GM19351 (cell line): ENCODE measurements around the gene LPAR1.

Experiments
- ATAC-seq: cut with Tn5 transposase; IDR thresholded peaks from one replicate; pipeline ENCODE4 v1.9.1; 2021; ENCODE audit warnings: mild to moderate bottlenecking, moderate library complexity; ENCODE audit not compliant: unreplicated experiment

LPAR1 gene

GRCh38 chr9:110960288-110960687, 78.0 kb downstream of the LPAR1 start:
- no peak for ATAC-seq

- no peak for ATAC-seq
These were observed 79.4 kb downstream of the LPAR1 start for GRCh38 chr9:110958847-110959246.

- peak; percentile 65 for ATAC-seq
These were observed 83.4 kb downstream of the LPAR1 start for GRCh38 chr9:110954822-110955291.

GRCh38 chr9:110952540-110952859, 85.8 kb downstream of the LPAR1 start:
- no peak for ATAC-seq

GRCh38 chr9:110951805-110952539, 86.3 kb downstream of the LPAR1 start:
- no peak for ATAC-seq

- ATAC-seq: no peak
These were observed 88.1 kb downstream of the LPAR1 start for GRCh38 chr9:110950041-110950645.

GRCh38 chr9:110949081-110949480, 89.2 kb downstream of the LPAR1 start:
- ATAC-seq: no peak

GRCh38 chr9:110947491-110948044, 90.7 kb downstream of the LPAR1 start:
- no peak for ATAC-seq

- no peak for ATAC-seq
These were observed 95.7 kb downstream of the LPAR1 start for GRCh38 chr9:110942522-110942921.

GRCh38 chr9:110940951-110941557, 97.2 kb downstream of the LPAR1 start:
- no peak for ATAC-seq

GRCh38 chr9:110939573-110939972, 98.7 kb downstream of the LPAR1 start:
- ATAC-seq: no peak

GRCh38 chr9:110939047-110939446, 99.2 kb downstream of the LPAR1 start:
- ATAC-seq: no peak

- ATAC-seq: no peak
These were observed 100.0 kb downstream of the LPAR1 start for GRCh38 chr9:110938242-110938641.

GRCh38 chr9:110936719-110937452, 101.4 kb downstream of the LPAR1 start:
- ATAC-seq: no peak

GRCh38 chr9:110936237-110936636, 102.0 kb downstream of the LPAR1 start:
- no peak for ATAC-seq

- ATAC-seq: no peak
These were observed 102.4 kb downstream of the LPAR1 start for GRCh38 chr9:110935829-110936228.

- peak; percentile 71 for ATAC-seq
These were observed 104.8 kb downstream of the LPAR1 start for GRCh38 chr9:110933350-110934001.

- no peak for ATAC-seq
These were observed 105.4 kb downstream of the LPAR1 start for GRCh38 chr9:110932863-110933262.

- no peak for ATAC-seq
These were observed 109.7 kb downstream of the LPAR1 start for GRCh38 chr9:110928599-110928998.

GRCh38 chr9:110926828-110927487, 111.3 kb downstream of the LPAR1 start:
- no peak for ATAC-seq
